Lung (tissue), 12 donors: ENCODE results near the gene PHLPP2. TPM values are rescaled to one million over a fixed set of nuclear protein-coding genes. Genes with fewer than 3 reads are reported as not detected.
A peak's percentile ranks its signal among the peaks of the same experiment; 100 is the strongest.

ENCODE experiments used
- ATAC-seq: fragments of 200-7000 bp; cut with Tn5 transposase; one replicate; pipeline ENCODE4 v1.9.1; 2020; ENCODE audit warnings: moderate number of reproducible peaks; ENCODE audit not compliant: insufficient read depth, low FRiP score
- DNase-seq, 3 donors: peaks; one replicate each; pipeline ENCODE4 v3.0.0-alpha.2; 2013 to 2017
- H3K27ac ChIP-seq, 2 donors: one replicate each; pipeline ENCODE4 v1.5.1; 2013; ENCODE audit warnings: mild to moderate bottlenecking in 2 of 2, moderate library complexity in 2 of 2, control low read depth in 1 of 2, inconsistent platforms in 1 of 2, low read depth in 1 of 2, low read length in 1 of 2
- H3K27me3 ChIP-seq, 3 donors: one replicate each; pipeline ENCODE4 v1.5.1; 2013; ENCODE audit warnings: low read length in 2 of 3; ENCODE audit not compliant: control insufficient read depth in 3 of 3, insufficient read depth in 3 of 3
- H3K36me3 ChIP-seq, 4 donors: one replicate each; pipeline ENCODE4 v1.5.1; 2013; ENCODE audit warnings: low read length in 4 of 4, mild to moderate bottlenecking in 1 of 4, moderate library complexity in 1 of 4; ENCODE audit not compliant: control insufficient read depth in 4 of 4, insufficient read depth in 4 of 4
- H3K4me1 ChIP-seq, 5 donors: one replicate each; pipeline ENCODE4 v1.5.1; 2013; ENCODE audit warnings: low read length in 5 of 5, mild to moderate bottlenecking in 2 of 5, moderate library complexity in 1 of 5; ENCODE audit not compliant: control insufficient read depth in 5 of 5, insufficient read depth in 5 of 5
- H3K4me3 ChIP-seq: one replicate; pipeline ENCODE4 v1.5.1; 2013; ENCODE audit warnings: mild to moderate bottlenecking, control low read depth, moderate library complexity
- H3K9ac ChIP-seq, 2 donors: one replicate each; pipeline ENCODE4 v1.5.1; 2013; ENCODE audit warnings: low read length in 2 of 2, control low read depth in 1 of 2; ENCODE audit not compliant: insufficient read depth in 1 of 2
- H3K9me3 ChIP-seq, 4 donors: one replicate each; pipeline ENCODE4 v1.5.1; 2013; ENCODE audit warnings: low read length in 3 of 4, mild to moderate bottlenecking in 1 of 4, moderate library complexity in 1 of 4; ENCODE audit not compliant: control insufficient read depth in 4 of 4, insufficient read depth in 3 of 4
- WGBS, 2 donors: extraction: QIAGEN DNeasy Blood & Tissue Kit; methylation state at CpG; one replicate each; pipeline ENCODE4 v1.1.7; 2013; 5-methylcytosine and 5-hydroxymethylcytosine counted together
- polyA plus RNA-seq, 2 donors: library from polyadenylated mRNA; stranded (reverse); fragments of 200-250 nt; gene quantifications; one replicate each; pipeline ENCODE4 v1.2.1, GENCODE V29; 2013
- total RNA-seq, 2 donors: library from RNA; depleted of rRNA in 1 of 2; stranded (reverse); fragments of >200 nt in 1 of 2; gene quantifications; one replicate each; pipeline ENCODE4 v1.2.1, GENCODE V29; 2014 to 2021
- TF ChIP-seq, protein P1 (sequence below): IDR thresholded peaks from 2 replicates; pipeline ENCODE4 v1.5.1; 2012; ENCODE audit warnings: mild to moderate bottlenecking; ENCODE audit errors: control extremely low read depth, extremely low read depth
- donor health status: control.
- donor health status: control.
- donor health status: Bipolar disorder and iron deficiency.
- donor health status: healthy.
- donor health status: DM: yes; HTN: yes; CAD: no.

The PHLPP2 gene
- total and polyA plus RNA-seq, 4 donors = 1.3 to 6.5 (median 3.6) TPM

DNA sequence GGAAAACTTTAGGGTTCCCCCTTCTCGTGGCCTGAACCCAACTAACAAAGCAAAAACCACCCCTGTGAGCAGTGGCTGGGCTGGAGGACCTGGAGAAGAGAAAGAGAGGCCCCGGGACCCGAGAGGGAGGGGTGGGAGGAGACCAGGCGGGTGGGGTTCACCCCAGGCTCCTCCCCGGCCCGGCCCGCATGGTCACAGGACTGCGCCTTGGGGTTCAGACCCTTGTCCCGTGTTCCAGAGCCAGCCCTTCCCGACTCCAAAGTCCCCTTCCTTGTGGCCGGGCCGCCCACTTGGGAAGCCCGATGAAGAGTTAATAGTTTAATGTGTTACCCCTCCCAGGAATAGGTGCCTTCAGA is 97.7 kb downstream of the PHLPP2 start:
- ATAC-seq (peak; percentile 64), DNase-seq (peak in 2 of 3 donors; percentile 18 to 46)
- peaks cover 0 to 13% (median 0%) of the 10 kb centered on the region in 5 donors for H3K4me1 ChIP-seq
- 6 to 7% methylated on average over 13 of the region's 13 CpGs for WGBS, 2 donors
- H3K27me3 ChIP-seq = peaks cover 4 to 27% (median 19%) of the 10 kb centered on the region in 3 donors
- peak overlapping the region in 1 of 2 donors; percentile 52 for H3K27ac ChIP-seq
- TF ChIP-seq, protein P1, sequence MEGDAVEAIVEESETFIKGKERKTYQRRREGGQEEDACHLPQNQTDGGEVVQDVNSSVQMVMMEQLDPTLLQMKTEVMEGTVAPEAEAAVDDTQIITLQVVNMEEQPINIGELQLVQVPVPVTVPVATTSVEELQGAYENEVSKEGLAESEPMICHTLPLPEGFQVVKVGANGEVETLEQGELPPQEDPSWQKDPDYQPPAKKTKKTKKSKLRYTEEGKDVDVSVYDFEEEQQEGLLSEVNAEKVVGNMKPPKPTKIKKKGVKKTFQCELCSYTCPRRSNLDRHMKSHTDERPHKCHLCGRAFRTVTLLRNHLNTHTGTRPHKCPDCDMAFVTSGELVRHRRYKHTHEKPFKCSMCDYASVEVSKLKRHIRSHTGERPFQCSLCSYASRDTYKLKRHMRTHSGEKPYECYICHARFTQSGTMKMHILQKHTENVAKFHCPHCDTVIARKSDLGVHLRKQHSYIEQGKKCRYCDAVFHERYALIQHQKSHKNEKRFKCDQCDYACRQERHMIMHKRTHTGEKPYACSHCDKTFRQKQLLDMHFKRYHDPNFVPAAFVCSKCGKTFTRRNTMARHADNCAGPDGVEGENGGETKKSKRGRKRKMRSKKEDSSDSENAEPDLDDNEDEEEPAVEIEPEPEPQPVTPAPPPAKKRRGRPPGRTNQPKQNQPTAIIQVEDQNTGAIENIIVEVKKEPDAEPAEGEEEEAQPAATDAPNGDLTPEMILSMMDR = no peak
- H3K36me3 ChIP-seq = no peaks in the 10 kb centered on the region
- peak overlapping the region; percentile 38 for H3K4me3 ChIP-seq
- no peak overlapping the region for H3K9ac ChIP-seq
- H3K9me3 ChIP-seq = peaks cover 0 to 3% (median 0%) of the 10 kb centered on the region in 4 donors

DNA sequence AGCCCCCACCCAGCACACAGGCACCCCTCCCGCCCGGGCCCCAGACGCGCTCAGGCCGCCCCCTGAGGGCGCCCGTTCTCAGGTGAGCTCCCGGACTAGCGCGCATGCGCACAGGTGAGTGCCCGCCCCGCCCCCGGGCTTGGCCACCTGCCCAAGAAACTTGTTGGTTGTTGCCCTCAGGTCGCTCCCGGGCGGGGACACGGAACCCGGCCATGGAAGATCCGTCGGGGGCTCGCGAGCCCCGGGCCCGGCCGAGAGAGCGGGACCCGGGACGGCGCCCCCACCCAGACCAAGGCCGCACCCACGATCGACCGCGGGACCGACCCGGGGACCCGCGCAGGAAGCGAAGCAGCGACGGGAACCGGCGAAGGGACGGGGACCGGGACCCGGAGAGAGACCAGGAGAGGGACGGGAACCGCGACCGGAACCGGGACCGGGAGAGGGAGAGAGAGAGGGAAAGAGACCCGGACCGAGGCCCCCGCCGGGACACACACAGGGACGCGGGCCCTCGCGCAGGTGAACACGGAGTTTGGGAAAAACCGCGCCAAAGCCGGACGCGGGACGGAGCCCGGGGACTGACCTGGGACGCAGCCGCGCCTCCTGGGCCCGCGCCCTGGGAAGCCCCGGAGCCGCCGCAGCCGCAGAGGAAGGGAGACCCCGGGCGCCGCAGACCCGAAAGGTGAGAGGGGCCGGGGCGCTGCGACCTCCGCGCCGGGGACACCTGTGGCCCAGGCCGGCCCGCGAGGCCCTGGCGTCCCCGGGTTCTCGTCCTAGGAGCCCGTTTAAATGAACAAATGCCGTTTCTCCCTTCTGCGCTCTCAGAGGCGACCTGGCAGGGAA is 98.3 kb downstream of the PHLPP2 start, which contains the start of gene MARVELD3:
MARVELD3 (plus strand) TSS at position 167 of the 840 bp plus-strand sequence; CDS start at position 213, 46 bp downstream.
- Histone ChIP-seq H3K27ac (peak within 1 kb of the TSS in 1 of 2 donors; percentile 52), H3K4me1 (peaks cover 0 to 13% (median 0%) of the 10 kb centered on the region in 5 donors), H3K36me3 (no peaks in the 10 kb centered on the region), H3K4me3 (peak within 1 kb of the TSS; percentile 38), H3K9me3 (peaks cover 0 to 3% (median 0%) of the 10 kb centered on the region in 4 donors), H3K27me3 (peaks cover 4 to 27% (median 19%) of the 10 kb centered on the region in 3 donors), H3K9ac (peak within 1 kb of the TSS in 1 of 2 donors; percentile 46)
- TF ChIP-seq, protein P1 = no peak
- 1 to 2% methylated on average over 98 of the region's 98 CpGs for WGBS, 2 donors
- peak; percentile 49 to 80 (median 63) for DNase-seq
- ATAC-seq = peak; percentile 36

DNA sequence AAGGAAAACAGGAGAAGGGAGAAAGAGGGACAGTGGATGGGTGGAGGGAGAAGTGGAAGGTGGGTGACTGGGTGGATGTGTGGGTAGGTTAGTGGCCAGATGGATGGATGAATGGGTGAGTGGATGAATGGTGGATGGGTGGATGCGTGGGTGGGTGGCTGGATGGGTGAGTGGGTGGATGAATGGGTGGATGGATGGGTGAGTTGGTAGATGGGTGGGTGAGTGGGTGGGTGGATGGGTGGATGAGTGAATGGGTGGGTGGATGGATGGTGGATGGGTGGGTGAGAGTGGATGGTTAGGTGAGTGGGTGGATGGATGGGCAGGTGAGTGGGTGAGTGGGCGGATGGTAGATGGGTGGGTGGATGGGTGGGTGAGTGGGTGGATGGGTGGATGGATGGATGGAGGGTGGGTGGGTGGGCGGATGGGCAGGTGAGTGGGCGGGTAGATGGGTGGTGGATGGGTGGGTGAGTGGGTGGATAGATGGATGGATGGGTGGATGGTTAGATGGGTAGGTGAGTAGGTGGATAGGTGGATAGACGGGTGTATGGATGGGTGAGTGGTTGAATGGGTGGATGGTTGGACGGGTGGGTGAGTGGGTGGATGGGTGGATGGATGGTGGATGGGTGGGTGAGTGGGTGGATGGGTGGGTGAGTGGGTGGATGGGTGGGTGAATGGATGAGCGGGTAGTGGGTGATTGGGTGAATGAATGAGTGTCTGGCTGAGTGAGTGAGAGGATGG is 99.2 kb downstream of the PHLPP2 start:
- no peak for DNase-seq
- Histone ChIP-seq H3K4me3 (no peak overlapping the region), H3K9ac (no peak overlapping the region), H3K36me3 (no peaks in the 10 kb centered on the region), H3K27me3 (peaks cover 4 to 27% (median 19%) of the 10 kb centered on the region in 3 donors), H3K4me1 (peaks cover 0 to 13% (median 0%) of the 10 kb centered on the region in 5 donors), H3K27ac (no peak overlapping the region), H3K9me3 (peaks cover 0 to 3% (median 0%) of the 10 kb centered on the region in 4 donors)
- TF ChIP-seq, protein P1 = no peak
- no peak for ATAC-seq
- 93% methylated on average over 7 of the region's 7 CpGs for WGBS, 2 donors
